Measurements from ENCODE around the gene DNAJC25.
A peak's percentile ranks its signal among the peaks of the same experiment; 100 is the strongest.
"Not testable (repeated sequence)": the region's sequence is repeated elsewhere in the genome, so short reads cannot be mapped to it uniquely, and the experiment has no call there.

The DNAJC25 gene

GRCh38 chr9:111662576-111663300 is 31.6 kb downstream of the DNAJC25 start:
- 6% methylated on average over 7 of the region's 7 CpGs for WGBS (ENCODE audit: insufficient coverage)
- H3K36me3 ChIP-seq (ENCODE audit: control insufficient read depth in 4 of 4, insufficient read depth in 4 of 4, low read length in 3 of 4), result peaks cover 7 to 18% (median 11%) of the 10 kb centered on the region in 4 experiments
- CTCF ChIA-PET, result interaction anchor here (0.6 to 1.2 kb wide), 2 partner anchors 47 to 98 kb away, joined by 3 to 4 read pairs; no protein-coding TSS in a partner anchor
- peak overlapping the region; percentile 69 to 94 (median 85) for H3K4me3 ChIP-seq (ENCODE audit: control insufficient read depth in 1 of 7, extremely low read depth in 1 of 7, insufficient read depth in 4 of 7, low read depth in 2 of 7, low read length in 6 of 7)
- H3K27me3 ChIP-seq (replicated peaks in 2 of 5; ENCODE audit: control insufficient read depth in 4 of 5, insufficient read depth in 5 of 5, low read length in 4 of 5), result no peaks in the 10 kb centered on the region
- POLR2A ChIA-PET, result interaction anchor here (1.8 kb wide), 1 partner anchor 32 kb away, joined by 10 read pairs; the partner anchor contains the start of gene DNAJC25
- no peaks in the 10 kb centered on the region for H3K9me3 ChIP-seq (ENCODE audit: control extremely low read depth in 1 of 5, control insufficient read depth in 4 of 5, insufficient read depth in 2 of 5, low read depth in 1 of 5, low read length in 4 of 5)
- H3K4me1 ChIP-seq (ENCODE audit: control extremely low read depth in 1 of 4, control insufficient read depth in 4 of 4, insufficient read depth in 4 of 4, low read length in 3 of 4), result peaks cover 10 to 21% (median 20%) of the 10 kb centered on the region in 4 experiments
- peak; percentile 11 to 59 (median 46) for DNase-seq
- peak overlapping the region in 1 of 2 experiments; percentile 68 for H3K27ac ChIP-seq (ENCODE audit: insufficient read depth in 1 of 2, low read depth in 1 of 2, low read length in 2 of 2, poor library complexity in 1 of 2, severe bottlenecking in 2 of 2)

- ChIA-PET CTCF (interaction anchor here (0.6 kb wide), 1 partner anchor 97 kb away, joined by 3 read pairs; no protein-coding TSS in a partner anchor), POLR2A (no interaction called here)
- H3K36me3 ChIP-seq (ENCODE audit: control insufficient read depth in 4 of 4, insufficient read depth in 4 of 4, low read length in 3 of 4), result peaks cover 7 to 19% (median 15%) of the 10 kb centered on the region in 4 experiments
- H3K27me3 ChIP-seq (replicated peaks in 2 of 5; ENCODE audit: control insufficient read depth in 4 of 5, insufficient read depth in 5 of 5, low read length in 4 of 5), result no peaks in the 10 kb centered on the region
- peaks cover 10 to 21% (median 20%) of the 10 kb centered on the region in 4 experiments for H3K4me1 ChIP-seq (ENCODE audit: control extremely low read depth in 1 of 4, control insufficient read depth in 4 of 4, insufficient read depth in 4 of 4, low read length in 3 of 4)
- peak overlapping the region in 1 of 2 experiments; percentile 1 for H3K27ac ChIP-seq (ENCODE audit: insufficient read depth in 1 of 2, low read depth in 1 of 2, low read length in 2 of 2, poor library complexity in 1 of 2, severe bottlenecking in 2 of 2)
- H3K4me3 ChIP-seq (ENCODE audit: control insufficient read depth in 1 of 7, extremely low read depth in 1 of 7, insufficient read depth in 4 of 7, low read depth in 2 of 7, low read length in 6 of 7), result peak overlapping the region in 6 of 7 experiments; percentile 5 to 85 (median 72)
- 46% methylated on average over 4 of the region's 5 CpGs for WGBS (ENCODE audit: insufficient coverage)
- no peaks in the 10 kb centered on the region for H3K9me3 ChIP-seq (ENCODE audit: control extremely low read depth in 1 of 5, control insufficient read depth in 4 of 5, insufficient read depth in 2 of 5, low read depth in 1 of 5, low read length in 4 of 5)
- no peak for DNase-seq
These were observed 32.2 kb downstream of the DNAJC25 start for GRCh38 chr9:111663301-111663823.

GRCh38 chr9:111668026-111668573 is 37.0 kb downstream of the DNAJC25 start:
- WGBS (ENCODE audit: insufficient coverage), result 100% methylated on average over 1 of the region's 1 CpG

GRCh38 chr9:111668601-111669000 is 37.5 kb downstream of the DNAJC25 start:
- H3K27me3 ChIP-seq (replicated peaks in 2 of 5; ENCODE audit: control insufficient read depth in 4 of 5, insufficient read depth in 5 of 5, low read length in 4 of 5); H3K9me3 ChIP-seq (ENCODE audit: control extremely low read depth in 1 of 5, control insufficient read depth in 4 of 5, insufficient read depth in 2 of 5, low read depth in 1 of 5, low read length in 4 of 5); DNase-seq; CTCF ChIA-PET; POLR2A ChIA-PET; H3K4me3 ChIP-seq (ENCODE audit: control insufficient read depth in 1 of 7, extremely low read depth in 1 of 7, insufficient read depth in 4 of 7, low read depth in 2 of 7, low read length in 6 of 7); H3K27ac ChIP-seq (ENCODE audit: insufficient read depth in 1 of 2, low read depth in 1 of 2, low read length in 2 of 2, poor library complexity in 1 of 2, severe bottlenecking in 2 of 2); H3K4me1 ChIP-seq (ENCODE audit: control extremely low read depth in 1 of 4, control insufficient read depth in 4 of 4, insufficient read depth in 4 of 4, low read length in 3 of 4): not testable (repeated sequence)
- 100% methylated on average over 4 of the region's 11 CpGs for WGBS (ENCODE audit: insufficient coverage)
- peaks cover 7 to 24% (median 23%) of the 10 kb centered on the region in 4 experiments for H3K36me3 ChIP-seq (ENCODE audit: control insufficient read depth in 4 of 4, insufficient read depth in 4 of 4, low read length in 3 of 4)

More at GRCh38 chr9:111668026-111668573, 37.0 kb downstream of the DNAJC25 start:
- ChIA-PET CTCF (interaction anchor here (1.0 to 1.5 kb wide), 2 partner anchors 15 to 20 kb away, joined by 3 read pairs; no protein-coding TSS in a partner anchor), POLR2A (no interaction called here)
- Histone ChIP-seq H3K9me3 (ENCODE audit: control extremely low read depth in 1 of 5, control insufficient read depth in 4 of 5, insufficient read depth in 2 of 5, low read depth in 1 of 5, low read length in 4 of 5) (no peaks in the 10 kb centered on the region), H3K27ac (ENCODE audit: insufficient read depth in 1 of 2, low read depth in 1 of 2, low read length in 2 of 2, poor library complexity in 1 of 2, severe bottlenecking in 2 of 2) (no peak overlapping the region), H3K4me1 (ENCODE audit: control extremely low read depth in 1 of 4, control insufficient read depth in 4 of 4, insufficient read depth in 4 of 4, low read length in 3 of 4) (peaks cover 0 to 6% (median 5%) of the 10 kb centered on the region in 4 experiments), H3K27me3 (replicated peaks in 2 of 5; ENCODE audit: control insufficient read depth in 4 of 5, insufficient read depth in 5 of 5, low read length in 4 of 5) (no peaks in the 10 kb centered on the region), H3K36me3 (ENCODE audit: control insufficient read depth in 4 of 4, insufficient read depth in 4 of 4, low read length in 3 of 4) (peaks cover 7 to 24% (median 23%) of the 10 kb centered on the region in 4 experiments), H3K4me3 (ENCODE audit: control insufficient read depth in 1 of 7, extremely low read depth in 1 of 7, insufficient read depth in 4 of 7, low read depth in 2 of 7, low read length in 6 of 7) (no peak overlapping the region)
- no peak for DNase-seq

GRCh38 chr9:111674319-111674718 is 43.2 kb downstream of the DNAJC25 start:
- ChIA-PET CTCF (no interaction called here), POLR2A (no interaction called here)
- Histone ChIP-seq H3K27ac (ENCODE audit: insufficient read depth in 1 of 2, low read depth in 1 of 2, low read length in 2 of 2, poor library complexity in 1 of 2, severe bottlenecking in 2 of 2) (no peak overlapping the region), H3K27me3 (replicated peaks in 2 of 5; ENCODE audit: control insufficient read depth in 4 of 5, insufficient read depth in 5 of 5, low read length in 4 of 5) (no peaks in the 10 kb centered on the region), H3K4me1 (ENCODE audit: control extremely low read depth in 1 of 4, control insufficient read depth in 4 of 4, insufficient read depth in 4 of 4, low read length in 3 of 4) (no peaks in the 10 kb centered on the region), H3K36me3 (ENCODE audit: control insufficient read depth in 4 of 4, insufficient read depth in 4 of 4, low read length in 3 of 4) (peaks cover 2 to 21% (median 7%) of the 10 kb centered on the region in 4 experiments), H3K4me3 (ENCODE audit: control insufficient read depth in 1 of 7, extremely low read depth in 1 of 7, insufficient read depth in 4 of 7, low read depth in 2 of 7, low read length in 6 of 7) (no peak overlapping the region), H3K9me3 (ENCODE audit: control extremely low read depth in 1 of 5, control insufficient read depth in 4 of 5, insufficient read depth in 2 of 5, low read depth in 1 of 5, low read length in 4 of 5) (no peaks in the 10 kb centered on the region)
- DNase-seq, result no peak
- no CpG with 5 or more reads among the region's 2 CpGs for WGBS (ENCODE audit: insufficient coverage)

GRCh38 chr9:111676116-111676515 is 45.0 kb downstream of the DNAJC25 start:
- Histone ChIP-seq H3K9me3 (ENCODE audit: control extremely low read depth in 1 of 5, control insufficient read depth in 4 of 5, insufficient read depth in 2 of 5, low read depth in 1 of 5, low read length in 4 of 5) (no peaks in the 10 kb centered on the region), H3K4me1 (ENCODE audit: control extremely low read depth in 1 of 4, control insufficient read depth in 4 of 4, insufficient read depth in 4 of 4, low read length in 3 of 4) (no peaks in the 10 kb centered on the region), H3K4me3 (ENCODE audit: control insufficient read depth in 1 of 7, extremely low read depth in 1 of 7, insufficient read depth in 4 of 7, low read depth in 2 of 7, low read length in 6 of 7) (no peak overlapping the region), H3K27ac (ENCODE audit: insufficient read depth in 1 of 2, low read depth in 1 of 2, low read length in 2 of 2, poor library complexity in 1 of 2, severe bottlenecking in 2 of 2) (no peak overlapping the region), H3K27me3 (replicated peaks in 2 of 5; ENCODE audit: control insufficient read depth in 4 of 5, insufficient read depth in 5 of 5, low read length in 4 of 5) (no peaks in the 10 kb centered on the region), H3K36me3 (ENCODE audit: control insufficient read depth in 4 of 4, insufficient read depth in 4 of 4, low read length in 3 of 4) (peaks cover 2 to 24% (median 7%) of the 10 kb centered on the region in 4 experiments)
- CTCF ChIA-PET, result interaction anchor here (1.4 kb wide), 1 partner anchor 10 kb away, joined by 3 read pairs; no protein-coding TSS in a partner anchor
- POLR2A ChIA-PET, result no interaction called here
- WGBS (ENCODE audit: insufficient coverage), result no CpG with 5 or more reads among the region's 3 CpGs
- DNase-seq, result no peak

- POLR2A ChIA-PET, result no interaction called here
- H3K4me1 ChIP-seq (ENCODE audit: control extremely low read depth in 1 of 4, control insufficient read depth in 4 of 4, insufficient read depth in 4 of 4, low read length in 3 of 4), result no peaks in the 10 kb centered on the region
- H3K9me3 ChIP-seq (ENCODE audit: control extremely low read depth in 1 of 5, control insufficient read depth in 4 of 5, insufficient read depth in 2 of 5, low read depth in 1 of 5, low read length in 4 of 5), result no peaks in the 10 kb centered on the region
- no peak overlapping the region for H3K27ac ChIP-seq (ENCODE audit: insufficient read depth in 1 of 2, low read depth in 1 of 2, low read length in 2 of 2, poor library complexity in 1 of 2, severe bottlenecking in 2 of 2)
- no peaks in the 10 kb centered on the region for H3K27me3 ChIP-seq (replicated peaks in 2 of 5; ENCODE audit: control insufficient read depth in 4 of 5, insufficient read depth in 5 of 5, low read length in 4 of 5)
- no peak overlapping the region for H3K4me3 ChIP-seq (ENCODE audit: control insufficient read depth in 1 of 7, extremely low read depth in 1 of 7, insufficient read depth in 4 of 7, low read depth in 2 of 7, low read length in 6 of 7)
- WGBS (ENCODE audit: insufficient coverage), result 100% methylated on average over 2 of the region's 5 CpGs
- H3K36me3 ChIP-seq (ENCODE audit: control insufficient read depth in 4 of 4, insufficient read depth in 4 of 4, low read length in 3 of 4), result peaks cover 2 to 24% (median 7%) of the 10 kb centered on the region in 4 experiments
- DNase-seq, result no peak
- CTCF ChIA-PET, result no interaction called here
These were observed 47.2 kb downstream of the DNAJC25 start for GRCh38 chr9:111678293-111678692.

Measured in common myeloid progenitor, CD34-positive (primary cell).